ENCODE data around the gene E2F2.

E2F2 gene

GRCh38 chr1:23574265-23574754 is 43.3 kb upstream of the E2F2 start:
- H3K4me3 ChIP-seq (replicated peaks; ENCODE audit: low read depth, low read length), result no peak overlapping the region
- no peak for TF ChIP-seq CTCF (IDR thresholded peaks at IDR 0.05; ENCODE audit: low read length, missing control alignments)
- no peak for DNase-seq (ENCODE audit: low read depth)

- no peak for TF ChIP-seq CTCF (IDR thresholded peaks at IDR 0.05; ENCODE audit: low read length, missing control alignments)
- DNase-seq (ENCODE audit: low read depth), result no peak
- no peak overlapping the region for H3K4me3 ChIP-seq (replicated peaks; ENCODE audit: low read depth, low read length)
Measured at GRCh38 chr1:23573574-23574182, 42.6 kb upstream of the E2F2 start.

GRCh38 chr1:23571465-23571864 is 40.4 kb upstream of the E2F2 start:
- no peak overlapping the region for H3K4me3 ChIP-seq (replicated peaks; ENCODE audit: low read depth, low read length)
- TF ChIP-seq CTCF (IDR thresholded peaks at IDR 0.05; ENCODE audit: low read length, missing control alignments), result no peak
- no peak for DNase-seq (ENCODE audit: low read depth)

DNA sequence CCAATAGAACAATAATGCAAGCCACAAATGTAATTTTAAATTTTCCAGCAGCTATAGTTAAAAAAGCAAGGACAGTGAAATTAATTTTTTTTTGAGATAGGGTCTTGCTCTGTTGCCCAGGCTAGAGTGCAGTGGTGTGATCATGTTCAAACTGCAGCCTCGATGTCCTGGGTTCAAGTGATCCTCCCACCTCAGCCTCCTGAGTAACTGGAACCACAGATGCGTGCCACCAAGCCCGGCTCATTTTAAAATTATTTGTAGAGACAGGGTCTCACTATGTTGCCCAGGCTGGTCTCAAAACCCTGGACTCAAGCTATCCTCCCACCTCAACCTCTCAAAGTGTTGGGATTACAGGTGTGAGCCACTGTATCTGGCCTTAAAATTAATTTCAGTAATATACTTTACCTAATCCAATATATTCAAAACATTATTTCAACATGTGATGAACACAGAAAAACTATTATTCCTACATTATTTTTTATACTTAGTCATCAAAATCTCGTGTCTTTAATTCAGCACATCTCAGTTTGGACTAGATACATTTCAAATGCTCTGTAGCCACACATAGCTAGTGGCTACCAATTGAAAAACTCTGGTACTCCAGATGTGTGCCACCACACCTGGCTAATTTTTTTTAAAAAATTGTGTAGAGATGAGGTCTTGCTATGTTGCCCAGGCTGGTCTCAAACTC is 39.1 kb upstream of the E2F2 start:
- DNase-seq (ENCODE audit: low read depth), result no peak
- no peak for TF ChIP-seq CTCF (IDR thresholded peaks at IDR 0.05; ENCODE audit: low read length, missing control alignments)
- no peak overlapping the region for H3K4me3 ChIP-seq (replicated peaks; ENCODE audit: low read depth, low read length)

DNA sequence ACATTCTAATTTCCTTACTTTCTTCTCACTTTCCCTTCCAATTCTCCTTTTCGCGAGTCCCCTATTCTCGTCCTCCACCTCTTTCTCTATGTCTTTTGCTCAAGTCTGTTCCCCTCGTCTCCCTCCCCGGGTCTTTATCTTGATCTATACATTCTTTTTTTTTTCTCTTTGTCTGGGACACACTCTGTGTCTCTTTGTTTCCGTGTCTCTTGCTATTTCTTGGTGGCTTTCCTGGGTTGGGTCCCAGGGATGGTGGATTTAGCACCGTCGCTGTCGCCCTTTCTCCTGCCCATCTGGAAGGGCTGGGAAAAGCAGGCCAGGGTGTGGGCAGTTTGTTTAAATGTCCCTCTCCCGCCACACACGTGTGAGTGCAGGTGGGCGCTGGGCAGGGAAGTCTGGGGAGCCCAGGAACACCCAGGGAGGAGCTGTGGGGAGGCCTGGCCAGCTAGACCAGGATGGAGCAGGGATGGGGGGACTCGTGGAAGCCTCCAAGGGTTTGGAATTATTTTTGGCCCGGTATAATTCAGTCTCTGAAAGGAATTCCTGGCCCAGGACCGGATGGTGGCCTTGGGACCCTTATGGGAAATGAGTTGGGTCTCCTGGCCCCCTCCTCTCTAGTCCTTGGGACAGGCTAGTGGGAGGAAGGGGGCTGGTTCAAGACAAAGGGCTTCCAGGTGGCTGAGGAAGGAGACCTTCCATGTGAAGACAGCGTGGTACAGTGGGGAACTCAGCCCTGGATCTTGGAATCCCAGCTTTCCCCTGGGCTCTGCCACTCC is 37.8 kb upstream of the E2F2 start:
- TF ChIP-seq CTCF (IDR thresholded peaks at IDR 0.05; ENCODE audit: low read length, missing control alignments), result no peak
- no peak for DNase-seq (ENCODE audit: low read depth)
- H3K4me3 ChIP-seq (replicated peaks; ENCODE audit: low read depth, low read length), result peak overlapping the region; percentile 50

DNA sequence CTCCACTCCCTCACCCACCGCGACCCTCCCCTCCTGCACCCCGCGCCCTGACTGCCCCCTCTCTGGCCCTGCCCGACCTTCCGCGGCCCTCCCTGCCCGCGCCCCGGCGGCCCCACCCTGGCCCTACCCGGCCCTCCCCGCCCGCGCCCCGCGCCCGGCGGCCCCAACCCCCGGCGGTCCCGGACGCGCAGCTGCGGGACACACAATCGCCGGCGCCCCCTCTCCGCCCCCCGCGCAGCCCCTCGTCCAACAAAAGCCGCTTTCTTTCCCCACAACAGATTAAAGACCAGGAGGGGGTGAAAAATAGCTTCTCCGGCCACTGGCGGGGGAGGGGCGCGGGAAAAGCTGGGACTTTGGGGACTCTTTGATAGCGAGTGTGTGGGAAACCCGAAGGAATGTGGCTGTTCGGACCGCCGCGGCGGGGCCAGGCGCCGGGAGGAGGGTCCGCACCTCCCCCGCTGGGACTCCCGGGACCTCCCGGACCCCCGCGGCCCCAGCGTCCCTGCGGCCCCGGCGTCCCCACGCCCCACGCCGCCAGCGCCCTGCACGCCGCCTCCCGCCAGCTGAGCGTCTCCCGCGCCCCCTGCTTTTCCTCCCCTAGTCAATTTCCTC is 37.1 kb upstream of the E2F2 start:
- no peak for TF ChIP-seq CTCF (IDR thresholded peaks at IDR 0.05; ENCODE audit: low read length, missing control alignments)
- DNase-seq (ENCODE audit: low read depth), result no peak
- H3K4me3 ChIP-seq (replicated peaks; ENCODE audit: low read depth, low read length), result peak overlapping the region; percentile 50

Data from fibroblast of pulmonary artery (primary cell).